GM18519 (cell line): Measurements from ENCODE around the gene LRP2.

Experiments used
- ATAC-seq: cut with Tn5 transposase; IDR thresholded peaks from one replicate; pipeline ENCODE4 v1.9.1; 2021; ENCODE audit warnings: mild to moderate bottlenecking, moderate library complexity; ENCODE audit not compliant: unreplicated experiment, low FRiP score

The LRP2 gene

GRCh38 chr2:169106134-169106533, 256.2 kb downstream of the LRP2 start:
- no peak for ATAC-seq

- no peak for ATAC-seq
Observed at GRCh38 chr2:169105476-169105875, 256.9 kb downstream of the LRP2 start.

GRCh38 chr2:169104848-169105247, 257.5 kb downstream of the LRP2 start:
- ATAC-seq: no peak

GRCh38 chr2:169095621-169096105, 266.7 kb downstream of the LRP2 start:
- ATAC-seq: no peak

GRCh38 chr2:169094676-169095075, 267.7 kb downstream of the LRP2 start:
- ATAC-seq: no peak

- no peak for ATAC-seq
Observed at GRCh38 chr2:169093535-169093934, 268.8 kb downstream of the LRP2 start.

- ATAC-seq: no peak
Observed at GRCh38 chr2:169091761-169092519, 270.4 kb downstream of the LRP2 start.

GRCh38 chr2:169091256-169091655, 271.1 kb downstream of the LRP2 start:
- ATAC-seq: no peak

GRCh38 chr2:169090133-169090820, 272.1 kb downstream of the LRP2 start:
- ATAC-seq: no peak

- no peak for ATAC-seq
Observed at GRCh38 chr2:169089182-169089581, 273.2 kb downstream of the LRP2 start.

GRCh38 chr2:169087757-169088379, 274.5 kb downstream of the LRP2 start:
- ATAC-seq: no peak

GRCh38 chr2:169086893-169087467, 275.4 kb downstream of the LRP2 start:
- no peak for ATAC-seq

GRCh38 chr2:169082995-169083394, 279.3 kb downstream of the LRP2 start:
- peak; percentile 65 for ATAC-seq

GRCh38 chr2:169081551-169081950, 280.8 kb downstream of the LRP2 start:
- ATAC-seq: no peak

GRCh38 chr2:169080250-169081069, 281.9 kb downstream of the LRP2 start:
- peak; percentile 58 for ATAC-seq

- no peak for ATAC-seq
Observed at GRCh38 chr2:169077674-169078240, 284.6 kb downstream of the LRP2 start.
